DND-41 (cell line): ENCODE data around the gene MEG3.
A peak's percentile ranks its signal among the peaks of the same experiment; 100 is the strongest.

ENCODE experiments used
- CTCF ChIP-seq: IDR thresholded peaks from 2 replicates; pipeline ENCODE4 v1.5.1; 2012; ENCODE audit warnings: borderline replicate concordance, low read length, moderate library complexity, mild to moderate bottlenecking; ENCODE audit not compliant: poor library complexity, severe bottlenecking; ENCODE audit errors: extremely low read depth
- EZH2 ChIP-seq: IDR thresholded peaks from 3 replicates; pipeline ENCODE4 v1.6.1; 2012; ENCODE audit warnings: borderline replicate concordance, low read depth, mild to moderate bottlenecking, moderate library complexity, low read length, inconsistent platforms; ENCODE audit not compliant: severe bottlenecking

GRCh38 chr14:100900837-100901390 lies 75.0 kb downstream of the MEG3 start:
- TF ChIP-seq CTCF (peak; percentile 67), EZH2 (no peak)
